H1 (cell line): ENCODE data around the gene SPTAN1. TPM values are rescaled to one million over a fixed set of nuclear protein-coding genes. Genes with fewer than 3 reads are reported as not detected.

Source experiments
- CTCF ChIA-PET: fragments of 300-600 bp; sonication (Branson Sonifier 250); formaldehyde crosslinking; loops from one replicate; lab custom pipeline; 2021; ENCODE audit not compliant: partially characterized antibody; lab: Charles Lee
- POLR2A ChIA-PET: fragments of 300-600 bp; sonication (Branson Sonifier 250); formaldehyde crosslinking; loops from one replicate; lab custom pipeline; 2021; ENCODE audit warnings: inconsistent platforms; ENCODE audit not compliant: partially characterized antibody; lab: Charles Lee
- DNase-seq, 2 experiments: peaks; one replicate each; pipeline versions ENCODE4 v3.0.0 to v3.0.0-alpha.2; 2010 to 2022; ENCODE audit warnings: low spot score in 2 of 2, low read depth in 1 of 2, mixed read lengths in 1 of 2
- FAIRE-seq: peaks from 2 replicates; lab custom pipeline; 2011; peaks lifted over from hg19 to GRCh38; lab: Jason Lieb, UNC
- H2AFZ ChIP-seq: 2 replicates; pipeline ENCODE4 v1.8.1; 2012; ENCODE audit warnings: low read length, inconsistent platforms
- H2AK5ac ChIP-seq: 2 replicates; pipeline ENCODE4 v1.6.1; 2013; ENCODE audit warnings: low read depth, low read length
- H2BK120ac ChIP-seq: replicated peaks from 2 replicates; pipeline ENCODE3; 2013; ENCODE audit warnings: low read depth, low read length, inconsistent platforms
- H2BK12ac ChIP-seq: 2 replicates; pipeline ENCODE4 v1.6.1; 2013; ENCODE audit warnings: low read depth, low read length
- H2BK15ac ChIP-seq: 2 replicates; pipeline ENCODE4 v1.6.1; 2013; ENCODE audit warnings: low read length
- H2BK20ac ChIP-seq: 2 replicates; pipeline ENCODE4 v1.6.1; 2013; ENCODE audit warnings: low read length
- H2BK5ac ChIP-seq: 2 replicates; pipeline ENCODE4 v1.6.1; 2013; ENCODE audit warnings: low read depth, low read length
- H3K14ac ChIP-seq: 2 replicates; pipeline ENCODE4 v1.6.1; 2013; ENCODE audit warnings: inconsistent platforms; ENCODE audit not compliant: insufficient read length
- H3K18ac ChIP-seq: 2 replicates; pipeline ENCODE4 v1.6.1; 2013; ENCODE audit warnings: low read length; ENCODE audit errors: extremely low read depth
- H3K23ac ChIP-seq: 2 replicates; pipeline ENCODE4 v1.6.1; 2013; ENCODE audit warnings: inconsistent platforms; ENCODE audit not compliant: insufficient read length
- H3K23me2 ChIP-seq: 2 replicates; pipeline ENCODE4 v1.6.1; 2013; ENCODE audit warnings: low read depth, low read length
- H3K27ac ChIP-seq: 2 replicates; pipeline ENCODE4 v1.6.1; 2011; ENCODE audit warnings: low read depth, low read length, inconsistent platforms
- H3K27me3 ChIP-seq, 4 experiments: replicated peaks in 1 of 4; 1 replicate in 1 of 4; 2 replicates in 3 of 4; pipeline versions ENCODE4 v1.6.1 to v1.8.1; 2011 to 2013; ENCODE audit warnings: low read length in 3 of 4, mild to moderate bottlenecking in 3 of 4, inconsistent platforms in 2 of 4, mixed read lengths in 2 of 4, moderate library complexity in 1 of 4; ENCODE audit not compliant: control insufficient read depth in 3 of 4, insufficient read depth in 3 of 4; ENCODE audit errors: extremely low read depth in 1 of 4
- H3K36me3 ChIP-seq, 4 experiments: 2 replicates each; pipeline versions ENCODE4 v1.6.1 to v1.8.1; 2011 to 2013; ENCODE audit warnings: mild to moderate bottlenecking in 4 of 4, low read length in 3 of 4, moderate library complexity in 2 of 4, control low read depth in 1 of 4, inconsistent platforms in 1 of 4; ENCODE audit not compliant: insufficient read depth in 4 of 4, control insufficient read depth in 2 of 4
- H3K4ac ChIP-seq: replicated peaks from 2 replicates; pipeline ENCODE3; 2013; ENCODE audit warnings: low read length, low read depth, mixed read lengths, inconsistent platforms; ENCODE audit not compliant: insufficient read length
- H3K4me1 ChIP-seq, 4 experiments: replicated peaks in 1 of 4; 1 replicate in 1 of 4; 2 replicates in 3 of 4; pipeline versions ENCODE4 v1.6.1 to v1.8.1; 2011 to 2013; ENCODE audit warnings: low read length in 3 of 4, inconsistent platforms in 2 of 4, mixed read lengths in 1 of 4; ENCODE audit not compliant: insufficient read depth in 4 of 4, control insufficient read depth in 3 of 4
- H3K4me2 ChIP-seq, 2 experiments: 2 replicates each; pipeline versions ENCODE4 v1.6.1 to v1.8.1; 2011 to 2013; ENCODE audit warnings: low read depth in 2 of 2, low read length in 2 of 2, control low read depth in 1 of 2, inconsistent platforms in 1 of 2, mild to moderate bottlenecking in 1 of 2; ENCODE audit not compliant: insufficient read depth in 1 of 2
- H3K4me3 ChIP-seq, 4 experiments: fragments of 200-600, 300-600 bp in 1 of 4; sonication (generic), shearing (Covaris generic), sonication (Bioruptor Twin) in 1 of 4; 2 replicates each; pipeline versions ENCODE4 v1.5.1 to v1.8.1; 2011 to 2016; ENCODE audit warnings: low read length in 4 of 4, low read depth in 3 of 4, control low read depth in 2 of 4, inconsistent platforms in 2 of 4, mild to moderate bottlenecking in 2 of 4, mixed read lengths in 1 of 4, moderate library complexity in 1 of 4; ENCODE audit not compliant: insufficient read depth in 2 of 4; ENCODE audit errors: extremely low read depth in 1 of 4
- H3K56ac ChIP-seq: replicated peaks from 2 replicates; pipeline ENCODE3; 2013; ENCODE audit warnings: low read depth, mild to moderate bottlenecking, mixed read lengths, low read length, inconsistent platforms; ENCODE audit not compliant: insufficient read length
- H3K79me1 ChIP-seq: 2 replicates; pipeline ENCODE4 v1.6.1; 2013; ENCODE audit warnings: low read depth, low read length, control low read depth
- H3K79me2 ChIP-seq, 2 experiments: 2 replicates each; pipeline versions ENCODE4 v1.6.1 to v1.8.1; 2012 to 2013; ENCODE audit warnings: low read length in 2 of 2, mild to moderate bottlenecking in 2 of 2, inconsistent platforms in 1 of 2; ENCODE audit not compliant: insufficient read depth in 2 of 2, control insufficient read depth in 1 of 2
- H3K9ac ChIP-seq, 4 experiments: replicated peaks in 1 of 4; 1 replicate in 1 of 4; 2 replicates in 3 of 4; pipeline versions ENCODE4 v1.6.1 to v1.8.1; 2011 to 2013; ENCODE audit warnings: low read depth in 3 of 4, low read length in 3 of 4, control low read depth in 2 of 4, mild to moderate bottlenecking in 2 of 4, moderate library complexity in 2 of 4, inconsistent platforms in 1 of 4; ENCODE audit errors: extremely low read depth in 1 of 4
- H3K9me3 ChIP-seq, 2 experiments: 2 replicates each; pipeline versions ENCODE4 v1.6.1 to v1.8.1; 2012 to 2013; ENCODE audit warnings: mild to moderate bottlenecking in 2 of 2, moderate library complexity in 2 of 2, control low read depth in 1 of 2, inconsistent platforms in 1 of 2, low read depth in 1 of 2, low read length in 1 of 2, mixed read lengths in 1 of 2; ENCODE audit not compliant: insufficient read depth in 2 of 2
- H4K20me1 ChIP-seq, 2 experiments: replicated peaks in 1 of 2; 2 replicates each; pipeline versions ENCODE3 to v1.8.1; 2011 to 2013; ENCODE audit warnings: inconsistent platforms in 2 of 2, low read length in 2 of 2, mild to moderate bottlenecking in 1 of 2; ENCODE audit not compliant: insufficient read depth in 2 of 2, control insufficient read depth in 1 of 2
- H4K5ac ChIP-seq: 2 replicates; pipeline ENCODE4 v1.6.1; 2013; ENCODE audit warnings: low read length, low read depth, mixed read lengths, inconsistent platforms; ENCODE audit not compliant: insufficient read length
- H4K8ac ChIP-seq: 2 replicates; pipeline ENCODE4 v1.8.0; 2013; ENCODE audit warnings: mild to moderate bottlenecking, moderate library complexity, low read length, inconsistent platforms; ENCODE audit not compliant: insufficient read depth; ENCODE audit errors: extremely low read depth
- H4K91ac ChIP-seq: replicated peaks from 2 replicates; pipeline ENCODE3; 2013; ENCODE audit warnings: low read length, mixed read lengths, inconsistent platforms; ENCODE audit not compliant: insufficient read length
- CTCF ChIP-seq, 3 experiments: IDR thresholded peaks; 1 replicate in 2 of 3; 2 replicates in 1 of 3; pipeline versions ENCODE4 v1.5.1 to v1.6.1; 2011; ENCODE audit warnings: low read length in 3 of 3, mild to moderate bottlenecking in 3 of 3, inconsistent platforms in 2 of 3, low read depth in 1 of 3, moderate library complexity in 1 of 3; ENCODE audit not compliant: insufficient read depth in 1 of 3; ENCODE audit errors: control extremely low read depth in 1 of 3
- GABPA ChIP-seq: IDR thresholded peaks from 2 replicates; pipeline ENCODE4 v1.6.1; 2011; ENCODE audit warnings: mild to moderate bottlenecking, low read length, moderate library complexity, borderline replicate concordance; ENCODE audit not compliant: insufficient read depth
- RAD21 ChIP-seq, 2 experiments: IDR thresholded peaks in 1 of 2; conservative IDR thresholded peaks in 1 of 2; 2 replicates each; pipeline ENCODE4 v1.6.1; 2011; ENCODE audit warnings: low read depth in 2 of 2, low read length in 2 of 2, improper control_type of control experiment in 1 of 2, inconsistent platforms in 1 of 2, mild to moderate bottlenecking in 1 of 2, moderate library complexity in 1 of 2
- WGBS, 2 experiments: shearing (Covaris generic) in 1 of 2; methylation state at CpG; one replicate each; pipeline versions ENCODE4 v1.1.6 to v1.1.7; 2013 to 2015; ENCODE audit warnings: low lambda C conversion rate in 2 of 2, mixed read lengths in 2 of 2, inconsistent platforms in 1 of 2, low coverage in 1 of 2, missing lambda C conversion rate in 1 of 2; ENCODE audit not compliant: insufficient replicate concordance in 2 of 2, insufficient coverage in 1 of 2, insufficient read length in 1 of 2; ENCODE audit errors: extremely low coverage in 1 of 2, missing lambda C conversion rate in 1 of 2; 5-methylcytosine and 5-hydroxymethylcytosine counted together
- polyA plus RNA-seq, 7 experiments: library from polyadenylated mRNA; depleted of rRNA in 3 of 7; stranded (reverse) in 5 of 7; unstranded in 2 of 7; fragments of >200 nt in 5 of 7; fragments of 200-250 nt in 2 of 7; gene quantifications; 1 replicate in 5 of 7; 2 replicates in 1 of 7; 4 replicates in 1 of 7; pipeline versions ENCODE4 v1.2.1 to v1.2.3, GENCODE V29; 2011 to 2013; ENCODE audit warnings: missing spikeins in 2 of 7, mixed read lengths in 2 of 7
- total RNA-seq: library from RNA; stranded (reverse); fragmentation: NEBNext Ultra II Directional; extraction: Animal tissue kit (Norgen Biotek cat#: 25700); gene quantifications from 2 replicates; pipeline ENCODE4 v1.2.1, GENCODE V29; 2021
- TF ChIP-seq, protein P1 (sequence below): IDR thresholded peaks from 2 replicates; pipeline ENCODE4 v1.6.1; 2012; ENCODE audit warnings: inconsistent platforms

Gene SPTAN1
- total and polyA plus RNA-seq, 2 of the 8 experiments (the other 6 are each of a cell fraction or from before 2014, with no cell fraction given): 182 to 216 TPM

DNA sequence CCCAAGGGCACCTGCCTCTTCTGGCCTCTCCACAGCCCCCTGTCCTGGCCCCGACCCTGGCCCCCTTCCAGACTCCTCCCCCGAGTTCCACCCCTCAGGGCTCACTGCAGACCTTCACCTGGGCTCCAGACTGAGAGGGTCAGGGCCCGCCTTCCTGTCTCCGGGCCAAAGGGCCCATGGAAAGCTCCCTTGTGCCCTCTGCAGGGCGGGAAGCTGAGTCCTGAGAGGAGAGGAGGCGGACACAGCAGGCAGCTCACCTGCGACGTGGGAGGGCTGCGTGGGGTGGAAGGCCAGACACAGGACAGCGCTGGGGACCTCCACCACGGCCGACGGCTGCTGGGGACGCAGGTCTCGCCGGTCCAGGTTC, 83.6 kb downstream of the SPTAN1 start:
- no peak for FAIRE-seq

More for the DNA sequence above, 83.6 kb downstream of the SPTAN1 start:
- no peaks in the 10 kb centered on the region for H3K9me3 ChIP-seq
- peaks cover 6% of the 10 kb centered on the region; the same call in 1 of the 2 replicates for H3K79me1 ChIP-seq
- no peak overlapping the region for H3K23ac ChIP-seq
- H2BK5ac ChIP-seq: peak overlapping the region; percentile 88
- H2BK120ac ChIP-seq: no peak overlapping the region
- H4K20me1 ChIP-seq: peaks cover 5 to 22% of the 10 kb centered on the region in 2 experiments
- TF ChIP-seq RAD21 (IDR thresholded peaks at IDR 0.05 in 1 of 2, conservative IDR thresholded peaks at IDR 0.05 in 1 of 2; ENCODE audit: low read depth in 2 of 2, low read length in 2 of 2): peak; percentile 33 to 52
- TF ChIP-seq, protein P1, sequence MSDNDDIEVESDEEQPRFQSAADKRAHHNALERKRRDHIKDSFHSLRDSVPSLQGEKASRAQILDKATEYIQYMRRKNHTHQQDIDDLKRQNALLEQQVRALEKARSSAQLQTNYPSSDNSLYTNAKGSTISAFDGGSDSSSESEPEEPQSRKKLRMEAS: no peak
- TF ChIP-seq GABPA: peak; percentile 42; the same call in 1 of the 2 replicates
- peak in 2 of 3 experiments; percentile 34 to 40; a peak in 2 of 4 replicates for TF ChIP-seq CTCF (IDR thresholded peaks at IDR 0.05; ENCODE audit: control extremely low read depth in 1 of 3, insufficient read depth in 1 of 3, low read depth in 1 of 3, low read length in 3 of 3)
- TF ChIP-seq, all 59 proteins: peak for 3
- POLR2A ChIA-PET: interaction anchor here (0.6 to 15.6 kb wide), 18 partner anchors 10 to 194 kb away, joined by 3 to 313 read pairs (median 4); partner anchors contain the start of genes ENDOG, PKN3, SET and SPOUT1
- Histone ChIP-seq H3K27ac (no peak overlapping the region; the same call in 1 of the 2 replicates), H2BK15ac (peak overlapping the region; percentile 95; the same call in 1 of the 2 replicates), H3K79me2 (no peaks in the 10 kb centered on the region), H4K5ac (peak overlapping the region; percentile 37), H3K4me3 (no peak overlapping the region), H3K56ac (no peak overlapping the region), H3K14ac (no peak overlapping the region), H3K36me3 (peaks cover 24 to 40% (median 35%) of the 10 kb centered on the region in 4 experiments; a peak in 6 of 8 replicates), H3K4me2 (peak overlapping the region in 1 of 2 experiments; percentile 4; a peak in 2 of 4 replicates), H3K18ac (no peak overlapping the region; the same call in 1 of the 2 replicates), H3K9ac (no peak overlapping the region), H2BK20ac (no peak overlapping the region), H4K8ac (no peak overlapping the region), H3K4me1 (peaks cover 0 to 14% (median 11%) of the 10 kb centered on the region in 4 experiments; a peak in 5 of 7 replicates), H4K91ac (no peak overlapping the region), H2AK5ac (no peak overlapping the region), H2BK12ac (peak overlapping the region; percentile 84; the same call in 1 of the 2 replicates), H2AFZ (no peak overlapping the region), H3K4ac (no peak overlapping the region), H3K23me2 (no peaks in the 10 kb centered on the region), H3K27me3 (no peaks in the 10 kb centered on the region)
- 79% methylated on average over 10 of the region's 16 CpGs; no CpG with 5 or more reads in 1 of the 2 experiments for WGBS, 2 experiments
- DNase-seq: peak; percentile 41 to 73
- CTCF ChIA-PET: interaction anchor here (0.6 to 4.1 kb wide), 24 partner anchors 10 to 603 kb away, joined by 3 to 37 read pairs (median 4); partner anchors contain the start of gene ZDHHC12
